Kidney (tissue), 14 donors: Measurements from ENCODE around the gene DUSP23. TPM values are rescaled to one million over a fixed set of nuclear protein-coding genes. Genes with fewer than 3 reads are reported as not detected.

Source experiments
- DNase-seq, 5 donors: peaks; one replicate each; pipeline ENCODE4 v3.0.0-alpha.2; 2013 to 2020
- FAIRE-seq: peaks from 2 replicates; lab custom pipeline; 2012; peaks lifted over from hg19 to GRCh38; lab: Jason Lieb, UNC
- H3K27ac ChIP-seq, 2 donors: one replicate each; pipeline ENCODE4 v1.7.0; 2013; ENCODE audit warnings: low read depth in 2 of 2, low read length in 2 of 2, inconsistent platforms in 1 of 2
- H3K27me3 ChIP-seq: one replicate; pipeline ENCODE4 v1.7.1; 2013; ENCODE audit warnings: low read length, inconsistent platforms; ENCODE audit not compliant: control insufficient read depth, insufficient read depth
- H3K36me3 ChIP-seq, 3 donors: one replicate each; pipeline versions ENCODE4 v1.7.0 to v1.7.1; 2013; ENCODE audit warnings: low read length in 3 of 3, control low read depth in 1 of 3, inconsistent platforms in 1 of 3; ENCODE audit not compliant: insufficient read depth in 3 of 3, control insufficient read depth in 2 of 3
- H3K4me1 ChIP-seq, 3 donors: one replicate each; pipeline versions ENCODE4 v1.7.0 to v1.7.1; 2013; ENCODE audit warnings: low read length in 3 of 3, inconsistent platforms in 1 of 3, low read depth in 1 of 3; ENCODE audit not compliant: control insufficient read depth in 2 of 3, insufficient read depth in 2 of 3
- H3K4me3 ChIP-seq, 3 donors: one replicate each; pipeline versions ENCODE4 v1.7.0 to v1.8.1; 2013; ENCODE audit warnings: low read length in 3 of 3, control low read depth in 1 of 3, inconsistent platforms in 1 of 3
- H3K9ac ChIP-seq, 3 donors: one replicate each; pipeline versions ENCODE4 v1.7.0 to v1.7.1; 2013; ENCODE audit warnings: low read length in 3 of 3, control low read depth in 1 of 3, inconsistent platforms in 1 of 3
- H3K9me3 ChIP-seq, 3 donors: one replicate each; pipeline versions ENCODE4 v1.7.0 to v1.7.1; 2013; ENCODE audit warnings: low read length in 3 of 3, control low read depth in 1 of 3, inconsistent platforms in 1 of 3; ENCODE audit not compliant: control insufficient read depth in 2 of 3, insufficient read depth in 1 of 3
- intact Hi-C: fragments of 100-400 bp; cut with DNase I; formaldehyde crosslinking; loops from one replicate; pipeline ENCODE4 v1.11.1; 2022
- polyA plus RNA-seq: library from polyadenylated mRNA; stranded (reverse); fragments of 350-450 nt; fragmentation: Illumina TruSeq; extraction: RNeasy Lipid Tissue Mini Kit (QIAGEN cat#74804); gene quantifications from one replicate; pipeline ENCODE4 v1.2.3, GENCODE V29; 2014; ENCODE audit warnings: low read depth, low replicate concordance; ENCODE audit not compliant: insufficient read depth
- total RNA-seq: library from RNA; stranded (reverse); fragmentation: NEBNext Ultra II Directional; extraction: Animal tissue kit (Norgen Biotek cat#: 25700); gene quantifications from one replicate; pipeline ENCODE4 v1.2.1, GENCODE V29; 2021
- TF ChIP-seq, protein P1 (sequence below): IDR thresholded peaks from 3 replicates; pipeline ENCODE4 v1.5.1; 2012; ENCODE audit warnings: mild to moderate bottlenecking, moderate library complexity, borderline replicate concordance; ENCODE audit not compliant: insufficient read depth; ENCODE audit errors: extremely low read depth
- donor health status: control.
- donor health status: control.
- donor health status: control.
- donor health status: control.
- donor health status: control.
- donor health status: DM: yes; HTN: yes; CAD: no.
- donor health status: Normal renal cell carcinoma (clear cell type).

Gene DUSP23
- total and polyA plus RNA-seq, 2 donors from 2014 or later, result 128 to 327 TPM

DNA sequence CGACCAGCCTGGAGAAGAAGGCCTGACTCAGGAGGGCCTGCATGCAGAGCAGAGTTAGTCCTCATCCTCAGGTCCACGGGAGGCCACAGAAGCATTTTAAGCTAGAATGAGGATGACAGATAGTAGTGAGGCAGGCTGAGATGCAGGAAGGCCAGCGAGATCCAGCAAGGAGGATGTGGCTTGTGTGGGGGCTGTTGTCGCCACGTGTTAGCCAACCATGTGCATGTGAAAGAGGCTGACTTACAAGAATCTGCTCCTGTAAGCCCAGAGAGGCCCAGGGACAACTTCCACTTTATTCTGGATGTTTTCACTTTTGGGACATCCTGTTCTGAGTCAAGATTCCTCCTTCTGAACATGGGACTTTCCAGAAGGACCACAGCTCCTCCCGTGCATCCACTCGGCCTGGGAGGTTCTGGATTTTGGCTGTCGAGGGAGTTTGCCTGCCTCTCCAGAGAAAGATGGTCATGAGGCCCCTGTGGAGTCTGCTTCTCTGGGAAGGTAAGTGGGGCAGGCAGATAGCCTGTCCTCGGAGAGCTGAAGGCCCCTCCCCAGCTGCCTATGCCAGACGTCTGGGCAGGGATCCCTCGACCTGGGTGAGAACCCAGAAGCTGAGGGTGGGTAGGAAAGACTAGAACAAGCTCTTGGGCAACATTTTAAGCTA, 45.8 kb downstream of the DUSP23 start, which contains the start of gene SLAMF8:
Gene SLAMF8 (plus strand): TSS at position 433 of the 661 bp plus-strand sequence. CDS start 26 bp downstream, at position 459.
- TF ChIP-seq, protein P1, sequence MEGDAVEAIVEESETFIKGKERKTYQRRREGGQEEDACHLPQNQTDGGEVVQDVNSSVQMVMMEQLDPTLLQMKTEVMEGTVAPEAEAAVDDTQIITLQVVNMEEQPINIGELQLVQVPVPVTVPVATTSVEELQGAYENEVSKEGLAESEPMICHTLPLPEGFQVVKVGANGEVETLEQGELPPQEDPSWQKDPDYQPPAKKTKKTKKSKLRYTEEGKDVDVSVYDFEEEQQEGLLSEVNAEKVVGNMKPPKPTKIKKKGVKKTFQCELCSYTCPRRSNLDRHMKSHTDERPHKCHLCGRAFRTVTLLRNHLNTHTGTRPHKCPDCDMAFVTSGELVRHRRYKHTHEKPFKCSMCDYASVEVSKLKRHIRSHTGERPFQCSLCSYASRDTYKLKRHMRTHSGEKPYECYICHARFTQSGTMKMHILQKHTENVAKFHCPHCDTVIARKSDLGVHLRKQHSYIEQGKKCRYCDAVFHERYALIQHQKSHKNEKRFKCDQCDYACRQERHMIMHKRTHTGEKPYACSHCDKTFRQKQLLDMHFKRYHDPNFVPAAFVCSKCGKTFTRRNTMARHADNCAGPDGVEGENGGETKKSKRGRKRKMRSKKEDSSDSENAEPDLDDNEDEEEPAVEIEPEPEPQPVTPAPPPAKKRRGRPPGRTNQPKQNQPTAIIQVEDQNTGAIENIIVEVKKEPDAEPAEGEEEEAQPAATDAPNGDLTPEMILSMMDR, result no peak

GRCh38 chr1:159827102-159827490, 46.3 kb downstream of the DUSP23 start:
- intact Hi-C loops, result no loop called here
- H3K27me3 ChIP-seq, result no peaks in the 10 kb centered on the region
- H3K4me1 ChIP-seq, result peaks cover 0 to 2% (median 0%) of the 10 kb centered on the region in 3 donors
- H3K9me3 ChIP-seq, result no peaks in the 10 kb centered on the region
- FAIRE-seq (no peak), DNase-seq (no peak)
- H3K27ac ChIP-seq, result no peak overlapping the region
- no peak overlapping the region for H3K9ac ChIP-seq
- H3K4me3 ChIP-seq, result no peak overlapping the region
- TF ChIP-seq, protein P1, result no peak
- H3K36me3 ChIP-seq, result no peaks in the 10 kb centered on the region

More for the DNA sequence above, 45.8 kb downstream of the DUSP23 start, which contains the start of gene SLAMF8:
- Histone ChIP-seq H3K27ac (no peak within 1 kb of the TSS), H3K36me3 (no peaks in the 10 kb centered on the region), H3K4me1 (peaks cover 0 to 2% (median 0%) of the 10 kb centered on the region in 3 donors), H3K9me3 (no peaks in the 10 kb centered on the region), H3K27me3 (no peaks in the 10 kb centered on the region), H3K4me3 (no peak within 1 kb of the TSS), H3K9ac (no peak within 1 kb of the TSS)
- intact Hi-C loops, result no loop called here
- DNase-seq (no peak), FAIRE-seq (no peak)

DNA sequence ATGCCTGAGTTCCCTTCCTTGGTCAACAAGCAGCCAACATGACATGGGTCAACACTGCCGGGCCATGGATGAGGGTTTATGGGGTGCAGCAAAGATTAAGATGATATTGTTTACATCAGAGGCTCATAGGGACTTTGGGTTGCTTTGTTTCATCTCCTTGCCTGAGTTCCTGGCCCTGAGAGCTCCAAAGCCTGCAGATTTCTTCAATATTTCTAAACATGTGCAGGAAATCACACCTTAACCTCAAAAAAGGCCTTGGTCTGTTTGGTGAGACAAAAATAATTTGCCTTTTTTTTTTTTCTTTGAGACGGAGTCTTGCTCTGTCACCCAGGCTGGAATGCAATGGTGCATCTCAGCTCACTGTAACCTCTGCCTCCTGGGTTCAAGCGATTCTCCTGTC, 46.8 kb downstream of the DUSP23 start:
- FAIRE-seq, result no peak
- Histone ChIP-seq H3K27me3 (no peaks in the 10 kb centered on the region), H3K9ac (no peak overlapping the region), H3K9me3 (no peaks in the 10 kb centered on the region), H3K27ac (no peak overlapping the region), H3K36me3 (no peaks in the 10 kb centered on the region), H3K4me3 (no peak overlapping the region), H3K4me1 (peaks cover 0 to 2% (median 0%) of the 10 kb centered on the region in 3 donors)
- no peak for DNase-seq
- intact Hi-C loops, result no loop called here
- TF ChIP-seq, protein P1, result no peak
